RWPE2 (cell line): Measurements from ENCODE around the gene BPIFA1.

Experiments used
- ATAC-seq: fragments of 200-7000 bp; cut with Tn5 transposase; 3 replicates; pipeline ENCODE4 v1.9.1; 2021; ENCODE audit warnings: low read depth
- DNase-seq: peaks from one replicate; pipeline ENCODE4 v3.0.0-alpha.2; 2020; ENCODE audit warnings: low spot score
- H3K27ac ChIP-seq: fragments of 450-650 bp; 2 replicates; pipeline ENCODE4 v1.5.1; 2017; ENCODE audit warnings: mild to moderate bottlenecking; ENCODE audit not compliant: poor library complexity, severe bottlenecking
- H3K27me3 ChIP-seq: fragments of 250-450 bp; sonication (Bioruptor Pico); 2 replicates; pipeline ENCODE4 v1.5.1; 2021; ENCODE audit warnings: mild to moderate bottlenecking, moderate library complexity; ENCODE audit not compliant: insufficient read depth, poor library complexity, severe bottlenecking
- H3K36me3 ChIP-seq: fragments of 250-450 bp; sonication (Bioruptor Pico); 2 replicates; pipeline ENCODE4 v1.5.1; 2020; ENCODE audit warnings: low read depth, mild to moderate bottlenecking, moderate library complexity
- H3K4me1 ChIP-seq: fragments of 250-450 bp; sonication (Bioruptor Pico); 2 replicates; pipeline ENCODE4 v1.5.1; 2021; ENCODE audit warnings: mild to moderate bottlenecking, moderate library complexity; ENCODE audit not compliant: insufficient read depth, poor library complexity, severe bottlenecking
- H3K4me3 ChIP-seq: fragments of 250-450 bp; sonication (Bioruptor Pico); 2 replicates; pipeline ENCODE4 v1.5.1; 2021; ENCODE audit warnings: mild to moderate bottlenecking, moderate library complexity; ENCODE audit not compliant: severe bottlenecking
- H3K9me3 ChIP-seq: fragments of 250-450 bp; sonication (Bioruptor Pico); 2 replicates; pipeline ENCODE4 v1.5.1; 2021; ENCODE audit warnings: mild to moderate bottlenecking, moderate library complexity; ENCODE audit not compliant: severe bottlenecking
- TF ChIP-seq, protein P1 (sequence below): fragments of 450-650 bp; IDR thresholded peaks from one replicate; pipeline ENCODE4 v1.5.1; 2017; ENCODE audit warnings: mild to moderate bottlenecking, moderate library complexity; ENCODE audit not compliant: poor library complexity, severe bottlenecking

BPIFA1 gene

DNA sequence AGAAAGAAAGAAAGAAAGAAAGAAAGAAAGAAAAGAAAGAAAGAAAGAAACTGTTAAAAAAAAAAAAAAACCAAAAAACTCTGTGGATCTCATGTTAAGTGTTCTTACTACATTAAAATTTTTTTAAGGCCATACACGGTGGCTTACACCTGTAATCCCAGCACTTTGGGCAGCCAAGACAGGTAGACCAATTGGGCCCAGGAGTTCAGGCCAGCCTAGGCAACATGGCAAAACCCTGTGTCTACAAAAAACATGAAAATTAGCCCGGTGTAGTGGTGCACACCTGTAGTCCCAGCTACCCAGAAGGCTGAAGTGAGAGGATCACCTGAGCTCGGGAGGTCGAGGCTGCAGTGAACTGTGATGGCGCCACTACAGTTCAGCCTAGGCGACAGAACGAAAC, 4.6 kb upstream of the BPIFA1 start:
- DNase-seq (peak; percentile 29), ATAC-seq (no peak)
- Histone ChIP-seq H3K27me3 (peaks cover 37% of the 10 kb centered on the region), H3K9me3 (no peaks in the 10 kb centered on the region), H3K27ac (no peak overlapping the region), H3K4me1 (no peaks in the 10 kb centered on the region), H3K4me3 (no peak overlapping the region), H3K36me3 (no peaks in the 10 kb centered on the region)
- TF ChIP-seq, protein P1, sequence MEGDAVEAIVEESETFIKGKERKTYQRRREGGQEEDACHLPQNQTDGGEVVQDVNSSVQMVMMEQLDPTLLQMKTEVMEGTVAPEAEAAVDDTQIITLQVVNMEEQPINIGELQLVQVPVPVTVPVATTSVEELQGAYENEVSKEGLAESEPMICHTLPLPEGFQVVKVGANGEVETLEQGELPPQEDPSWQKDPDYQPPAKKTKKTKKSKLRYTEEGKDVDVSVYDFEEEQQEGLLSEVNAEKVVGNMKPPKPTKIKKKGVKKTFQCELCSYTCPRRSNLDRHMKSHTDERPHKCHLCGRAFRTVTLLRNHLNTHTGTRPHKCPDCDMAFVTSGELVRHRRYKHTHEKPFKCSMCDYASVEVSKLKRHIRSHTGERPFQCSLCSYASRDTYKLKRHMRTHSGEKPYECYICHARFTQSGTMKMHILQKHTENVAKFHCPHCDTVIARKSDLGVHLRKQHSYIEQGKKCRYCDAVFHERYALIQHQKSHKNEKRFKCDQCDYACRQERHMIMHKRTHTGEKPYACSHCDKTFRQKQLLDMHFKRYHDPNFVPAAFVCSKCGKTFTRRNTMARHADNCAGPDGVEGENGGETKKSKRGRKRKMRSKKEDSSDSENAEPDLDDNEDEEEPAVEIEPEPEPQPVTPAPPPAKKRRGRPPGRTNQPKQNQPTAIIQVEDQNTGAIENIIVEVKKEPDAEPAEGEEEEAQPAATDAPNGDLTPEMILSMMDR, result no peak

DNA sequence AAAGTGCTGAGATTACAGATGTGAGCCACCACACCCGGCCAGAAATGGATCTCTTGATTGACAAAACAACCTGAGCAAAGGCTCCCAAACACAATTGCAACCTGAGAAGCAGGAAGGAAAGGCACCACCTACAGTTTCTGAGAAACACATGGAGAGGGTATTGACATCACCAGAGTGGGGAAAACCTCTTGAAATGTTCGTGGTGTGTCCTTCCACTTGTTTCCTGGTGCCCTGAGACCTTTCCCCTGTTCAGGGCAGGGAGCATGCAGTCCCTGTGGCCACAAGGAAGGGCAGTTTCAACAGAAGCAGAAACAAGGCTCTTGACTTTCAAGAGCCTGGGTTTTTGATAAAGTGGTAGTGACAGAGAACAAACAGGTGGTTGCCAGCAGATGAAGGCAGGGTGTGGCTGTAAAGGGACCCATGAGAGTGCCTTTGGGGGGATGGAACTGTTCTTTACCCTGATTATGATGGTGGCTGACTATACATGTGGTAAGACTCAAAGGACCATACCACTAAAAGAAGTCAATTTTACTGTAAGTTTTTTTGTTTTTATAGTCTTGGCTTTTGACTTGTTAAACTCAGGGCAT, 3.2 kb upstream of the BPIFA1 start:
- Histone ChIP-seq H3K4me1 (no peaks in the 10 kb centered on the region), H3K27ac (no peak overlapping the region), H3K27me3 (peaks cover 42% of the 10 kb centered on the region), H3K4me3 (no peak overlapping the region), H3K36me3 (no peaks in the 10 kb centered on the region), H3K9me3 (no peaks in the 10 kb centered on the region)
- no peak for ATAC-seq
- peak; percentile 28 for DNase-seq
- TF ChIP-seq, protein P1, result no peak

DNA sequence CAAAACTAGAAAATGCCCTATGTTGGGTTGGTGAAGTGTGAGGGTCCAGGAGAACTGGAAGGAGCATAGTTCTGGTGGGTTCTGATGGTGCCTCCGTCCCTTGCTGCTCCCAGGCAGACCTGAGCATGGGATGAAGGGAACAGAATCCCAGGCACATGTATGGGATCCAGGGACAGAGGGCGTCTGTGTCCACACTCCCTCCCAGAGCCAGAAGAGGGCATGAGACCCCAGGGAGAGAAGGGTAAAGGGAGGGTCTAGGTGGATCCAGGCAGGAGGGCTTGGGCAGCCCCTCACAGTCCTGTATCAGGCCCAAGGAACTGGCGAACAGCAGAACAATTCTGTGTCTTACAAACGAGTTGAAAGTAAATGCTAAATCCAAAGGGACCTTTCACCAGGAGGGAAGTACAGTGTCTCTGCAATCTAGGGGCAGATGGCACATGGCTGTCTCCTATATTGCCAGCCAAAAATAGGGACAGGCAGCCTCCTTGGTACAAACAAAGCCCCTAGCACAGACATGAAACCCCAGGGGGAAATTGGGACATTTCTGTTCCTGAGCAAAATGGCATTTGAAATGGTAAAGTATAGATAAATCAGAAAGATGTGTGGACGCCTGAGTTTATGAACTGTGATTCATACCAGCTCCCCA, 2.5 kb upstream of the BPIFA1 start:
- H3K4me3 ChIP-seq, result no peak overlapping the region
- H3K9me3 ChIP-seq, result no peaks in the 10 kb centered on the region
- peaks cover 42% of the 10 kb centered on the region for H3K27me3 ChIP-seq
- no peak overlapping the region for H3K27ac ChIP-seq
- DNase-seq (peak; percentile 60), ATAC-seq (peak; percentile 54)
- H3K36me3 ChIP-seq, result no peaks in the 10 kb centered on the region
- TF ChIP-seq, protein P1, result no peak
- no peaks in the 10 kb centered on the region for H3K4me1 ChIP-seq

DNA sequence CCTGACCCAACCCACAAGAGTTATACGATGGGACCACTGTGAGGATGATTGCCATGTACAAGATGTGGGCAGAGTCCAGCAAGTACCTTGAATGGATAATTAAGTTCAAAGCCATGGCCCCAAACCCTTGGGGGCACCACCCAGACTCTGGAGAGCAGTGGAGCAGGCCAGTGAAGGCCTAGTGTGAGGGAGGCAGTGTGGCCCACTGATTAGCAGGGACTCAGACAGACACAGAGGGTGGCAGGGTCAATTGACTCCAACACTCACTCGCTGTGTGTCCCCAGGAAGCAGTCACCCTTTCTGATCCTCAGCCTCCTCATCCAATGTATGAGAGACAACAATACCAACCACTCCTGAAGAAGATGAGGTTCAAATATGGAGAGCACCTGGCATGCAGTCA, 1.7 kb upstream of the BPIFA1 start:
- Histone ChIP-seq H3K4me1 (no peaks in the 10 kb centered on the region), H3K27me3 (peaks cover 42% of the 10 kb centered on the region)

DNA sequence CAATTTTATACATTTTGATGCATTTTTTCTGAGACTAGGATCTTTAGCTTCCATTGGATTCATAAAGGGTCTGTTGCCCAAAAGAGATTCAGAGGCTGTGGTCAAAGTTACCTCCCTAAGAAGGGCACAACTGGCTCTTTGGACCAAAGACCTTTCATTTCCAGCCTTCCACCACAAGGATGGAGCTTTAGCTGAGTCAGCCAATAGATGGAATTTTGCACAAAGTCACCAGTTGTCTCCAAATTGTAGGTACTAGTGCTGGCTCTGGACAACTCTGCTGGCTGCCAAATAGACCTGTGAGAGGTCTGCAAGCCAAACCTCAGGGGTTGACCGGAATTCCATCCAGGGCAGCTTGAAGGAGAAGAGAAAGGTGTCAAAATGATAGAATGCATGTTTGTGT, 555 bp downstream of the BPIFA1 start:
- TF ChIP-seq, protein P1, result no peak
- Histone ChIP-seq H3K4me1 (no peaks in the 10 kb centered on the region), H3K4me3 (no peak overlapping the region), H3K36me3 (no peaks in the 10 kb centered on the region), H3K27me3 (peaks cover 37% of the 10 kb centered on the region), H3K27ac (no peak overlapping the region), H3K9me3 (no peaks in the 10 kb centered on the region)
- ATAC-seq (no peak), DNase-seq (peak; percentile 41)

More for the DNA sequence above, 1.7 kb upstream of the BPIFA1 start:
- ATAC-seq, result no peak
- Histone ChIP-seq H3K36me3 (no peaks in the 10 kb centered on the region), H3K4me3 (no peak overlapping the region), H3K9me3 (no peaks in the 10 kb centered on the region), H3K27ac (no peak overlapping the region)
- TF ChIP-seq, protein P1, result no peak
- peak; percentile 59 for DNase-seq
